OCI-LY7 (cell line): ENCODE data around the gene ZNF488.

Source experiments
- EZH2phosphoT487 ChIP-seq: fragments of 200-600 bp; sonication (generic); IDR thresholded peaks from 2 replicates; pipeline ENCODE4 v1.6.1; 2018; ENCODE audit warnings: low read depth, borderline replicate concordance, mild to moderate bottlenecking, mixed run types, antibody characterized with exemption, low read length, moderate library complexity, mixed read lengths
- TF ChIP-seq, protein P1 (sequence below): fragments of 200-600 bp; sonication (generic); conservative IDR thresholded peaks from 2 replicates; pipeline ENCODE4 v1.5.1; 2014; ENCODE audit warnings: mild to moderate bottlenecking, antibody characterized with exemption, low read length, moderate library complexity, mixed read lengths

DNA sequence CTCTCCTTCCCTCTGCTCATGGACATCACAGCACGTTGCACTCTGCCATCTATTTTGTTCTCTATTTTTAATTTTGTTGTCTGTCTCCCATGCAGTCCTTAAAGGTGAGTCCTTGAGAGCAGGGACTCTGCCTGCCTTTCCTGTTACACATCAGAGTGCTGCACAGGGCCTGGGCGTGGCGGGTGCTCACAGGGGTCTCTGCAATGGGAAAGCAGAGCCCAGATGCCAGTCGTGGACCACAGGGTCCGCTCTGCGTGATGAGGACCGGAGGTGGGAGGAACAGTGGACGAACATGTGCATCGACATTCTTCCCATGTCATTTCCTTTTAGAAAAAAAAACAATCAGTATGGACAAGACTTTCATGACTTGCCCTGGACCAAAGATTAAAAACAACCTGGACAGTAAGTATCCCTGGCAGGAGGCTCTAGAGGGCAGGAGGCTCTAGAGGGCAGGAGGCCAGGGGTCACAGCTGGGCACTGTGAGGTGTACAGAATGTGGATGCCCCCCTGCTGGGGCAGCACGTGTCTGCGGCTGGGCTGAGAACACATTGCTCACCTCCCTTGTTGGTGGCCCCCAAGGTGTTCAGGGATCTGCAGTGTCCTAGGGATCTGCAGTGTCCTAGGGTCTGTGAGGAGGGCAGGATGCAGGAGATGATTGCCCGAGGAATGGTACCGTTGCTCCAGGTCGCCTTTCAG is 29.6 kb upstream of the ZNF488 start:
- TF ChIP-seq, protein P1, sequence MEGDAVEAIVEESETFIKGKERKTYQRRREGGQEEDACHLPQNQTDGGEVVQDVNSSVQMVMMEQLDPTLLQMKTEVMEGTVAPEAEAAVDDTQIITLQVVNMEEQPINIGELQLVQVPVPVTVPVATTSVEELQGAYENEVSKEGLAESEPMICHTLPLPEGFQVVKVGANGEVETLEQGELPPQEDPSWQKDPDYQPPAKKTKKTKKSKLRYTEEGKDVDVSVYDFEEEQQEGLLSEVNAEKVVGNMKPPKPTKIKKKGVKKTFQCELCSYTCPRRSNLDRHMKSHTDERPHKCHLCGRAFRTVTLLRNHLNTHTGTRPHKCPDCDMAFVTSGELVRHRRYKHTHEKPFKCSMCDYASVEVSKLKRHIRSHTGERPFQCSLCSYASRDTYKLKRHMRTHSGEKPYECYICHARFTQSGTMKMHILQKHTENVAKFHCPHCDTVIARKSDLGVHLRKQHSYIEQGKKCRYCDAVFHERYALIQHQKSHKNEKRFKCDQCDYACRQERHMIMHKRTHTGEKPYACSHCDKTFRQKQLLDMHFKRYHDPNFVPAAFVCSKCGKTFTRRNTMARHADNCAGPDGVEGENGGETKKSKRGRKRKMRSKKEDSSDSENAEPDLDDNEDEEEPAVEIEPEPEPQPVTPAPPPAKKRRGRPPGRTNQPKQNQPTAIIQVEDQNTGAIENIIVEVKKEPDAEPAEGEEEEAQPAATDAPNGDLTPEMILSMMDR = no peak
- no peak for TF ChIP-seq EZH2phosphoT487
